IgD-negative memory B cell (primary cell): Measurements from ENCODE around the gene BLVRB. TPM values are rescaled to one million over a fixed set of nuclear protein-coding genes. Genes with fewer than 3 reads are reported as not detected.

Experiments
- H3K27ac Mint-ChIP-seq, 3 donors: one replicate each; pipeline ENCODE4 v1.8.0; 2020 to 2022; ENCODE audit warnings: mild to moderate bottlenecking in 3 of 3, mixed read lengths in 3 of 3, moderate library complexity in 1 of 3
- H3K27me3 Mint-ChIP-seq: one replicate; pipeline ENCODE4 v1.8.0; 2021; ENCODE audit warnings: mixed read lengths
- H3K36me3 Mint-ChIP-seq: one replicate; pipeline ENCODE4 v1.8.0; 2020; ENCODE audit warnings: mild to moderate bottlenecking, mixed read lengths
- H3K4me1 Mint-ChIP-seq, 3 donors: one replicate each; pipeline ENCODE4 v1.8.0; 2020 to 2022; ENCODE audit warnings: mixed read lengths in 3 of 3, mild to moderate bottlenecking in 1 of 3
- H3K4me3 Mint-ChIP-seq, 4 donors: one replicate each; pipeline ENCODE4 v1.8.0; 2020 to 2022; ENCODE audit warnings: mild to moderate bottlenecking in 4 of 4, mixed read lengths in 4 of 4, moderate library complexity in 3 of 4
- H3K9me3 Mint-ChIP-seq, 3 donors: one replicate each; pipeline ENCODE4 v1.8.0; 2020 to 2021; ENCODE audit warnings: mixed read lengths in 3 of 3, mild to moderate bottlenecking in 1 of 3
- polyA plus RNA-seq: library from polyadenylated mRNA; unstranded; fragments of 300-500 nt; fragmentation: Illumina TruSeq; gene quantifications from one replicate; pipeline ENCODE4 v1.2.3, GENCODE V29; 2021

Gene BLVRB
- 35.9 TPM for polyA plus RNA-seq

DNA sequence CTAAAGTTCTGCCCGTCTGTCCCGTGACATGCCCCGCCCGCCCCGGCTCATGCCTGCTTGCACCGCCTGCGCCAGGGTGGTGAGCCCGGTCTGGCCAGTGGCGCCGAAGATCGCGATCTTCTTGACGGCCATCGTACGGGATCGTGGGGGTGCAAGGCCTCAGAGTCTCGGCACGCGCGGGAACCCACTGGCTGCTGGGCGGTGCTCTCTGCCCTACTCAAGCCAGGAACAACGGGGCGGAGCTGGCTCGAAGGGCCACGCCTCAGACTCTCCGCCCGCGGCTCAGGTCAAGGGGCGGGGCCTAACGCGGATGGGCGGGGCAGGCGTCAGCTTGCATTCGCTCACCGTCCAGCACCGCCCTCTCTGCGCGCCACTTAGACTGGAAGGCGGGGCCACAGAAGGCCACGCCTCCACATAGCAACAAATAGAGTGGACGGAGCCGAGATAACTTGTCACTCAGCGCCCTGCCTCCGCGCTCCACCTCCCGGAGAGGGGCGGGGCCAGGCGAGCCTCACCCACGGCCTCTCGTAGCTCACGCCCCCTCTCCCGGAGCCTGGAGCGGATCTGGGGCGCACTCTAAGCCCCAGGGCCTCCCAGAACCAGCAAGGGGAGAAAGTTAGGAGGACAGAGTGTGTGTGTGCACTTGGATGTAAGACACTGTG lies at the start of gene BLVRB:
TSS of gene BLVRB (minus strand) at position 189 of the 662 bp plus-strand sequence. CDS start at position 132, 57 bp downstream.
- peak within 1 kb of the TSS; percentile 54 to 91 (median 84) for H3K4me3 Mint-ChIP-seq
- H3K27me3 Mint-ChIP-seq = peaks cover 5% of the 10 kb centered on the region
- H3K27ac Mint-ChIP-seq = peak within 1 kb of the TSS; percentile 53 to 88 (median 73)
- H3K36me3 Mint-ChIP-seq = no peaks in the 10 kb centered on the region
- no peaks in the 10 kb centered on the region for H3K9me3 Mint-ChIP-seq
- peaks cover 14 to 28% (median 24%) of the 10 kb centered on the region in 3 donors for H3K4me1 Mint-ChIP-seq

DNA sequence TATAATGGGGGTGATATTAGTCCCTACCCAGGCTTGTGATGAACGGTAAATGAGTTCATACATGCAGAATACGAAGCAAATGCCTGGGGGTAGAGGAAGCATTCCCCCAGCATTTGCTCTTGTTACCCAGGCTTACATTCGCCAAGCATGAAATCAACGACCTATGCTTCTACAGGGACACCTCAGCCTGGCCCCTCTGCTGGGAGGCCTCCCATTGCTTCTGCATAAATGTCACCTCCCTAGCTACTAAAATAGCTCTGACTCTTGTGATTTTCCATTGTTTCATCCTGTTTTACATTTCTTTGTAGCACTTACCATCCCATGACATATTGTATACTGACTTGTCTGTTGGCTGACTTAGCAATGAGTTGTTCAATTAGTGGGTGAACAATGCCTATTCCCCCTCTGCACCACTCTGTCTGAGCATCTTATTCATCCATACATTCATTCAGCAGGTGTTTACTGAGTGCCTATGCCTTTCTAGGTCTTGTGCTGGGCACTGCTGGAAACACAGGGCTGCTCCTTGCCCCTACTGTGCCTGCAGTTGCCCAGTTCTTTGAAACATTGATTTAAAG lies 48.3 kb upstream of the BLVRB start:
- H3K27ac Mint-ChIP-seq = no peak overlapping the region
- H3K4me3 Mint-ChIP-seq = peak overlapping the region in 1 of 4 donors; percentile 37
- H3K36me3 Mint-ChIP-seq = no peaks in the 10 kb centered on the region
- H3K4me1 Mint-ChIP-seq = peaks cover 4 to 5% (median 4%) of the 10 kb centered on the region in 3 donors
- H3K27me3 Mint-ChIP-seq = peaks cover 46% of the 10 kb centered on the region
- H3K9me3 Mint-ChIP-seq = peaks cover 0 to 3% (median 0%) of the 10 kb centered on the region in 3 donors

DNA sequence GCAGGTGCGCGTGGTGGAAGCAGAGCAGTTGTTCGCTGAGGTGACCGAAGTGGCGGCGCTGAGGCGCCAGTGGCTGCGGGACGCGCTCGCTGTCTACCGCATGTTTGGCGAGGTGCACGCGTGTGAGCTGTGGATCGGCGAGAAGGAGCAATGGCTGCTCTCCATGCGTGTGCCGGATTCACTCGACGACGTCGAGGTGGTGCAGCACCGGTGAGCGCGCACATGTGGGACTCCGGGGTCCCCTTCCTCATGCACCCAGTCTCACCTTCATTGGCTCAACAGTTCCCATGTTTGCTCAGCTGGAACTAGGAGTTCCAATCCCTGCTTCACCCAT lies 47.8 kb upstream of the BLVRB start:
- peaks cover 0 to 3% (median 0%) of the 10 kb centered on the region in 3 donors for H3K9me3 Mint-ChIP-seq
- peaks cover 4 to 7% (median 4%) of the 10 kb centered on the region in 3 donors for H3K4me1 Mint-ChIP-seq
- H3K4me3 Mint-ChIP-seq = no peak overlapping the region
- H3K27me3 Mint-ChIP-seq = peaks cover 46% of the 10 kb centered on the region
- no peaks in the 10 kb centered on the region for H3K36me3 Mint-ChIP-seq
- H3K27ac Mint-ChIP-seq = no peak overlapping the region

DNA sequence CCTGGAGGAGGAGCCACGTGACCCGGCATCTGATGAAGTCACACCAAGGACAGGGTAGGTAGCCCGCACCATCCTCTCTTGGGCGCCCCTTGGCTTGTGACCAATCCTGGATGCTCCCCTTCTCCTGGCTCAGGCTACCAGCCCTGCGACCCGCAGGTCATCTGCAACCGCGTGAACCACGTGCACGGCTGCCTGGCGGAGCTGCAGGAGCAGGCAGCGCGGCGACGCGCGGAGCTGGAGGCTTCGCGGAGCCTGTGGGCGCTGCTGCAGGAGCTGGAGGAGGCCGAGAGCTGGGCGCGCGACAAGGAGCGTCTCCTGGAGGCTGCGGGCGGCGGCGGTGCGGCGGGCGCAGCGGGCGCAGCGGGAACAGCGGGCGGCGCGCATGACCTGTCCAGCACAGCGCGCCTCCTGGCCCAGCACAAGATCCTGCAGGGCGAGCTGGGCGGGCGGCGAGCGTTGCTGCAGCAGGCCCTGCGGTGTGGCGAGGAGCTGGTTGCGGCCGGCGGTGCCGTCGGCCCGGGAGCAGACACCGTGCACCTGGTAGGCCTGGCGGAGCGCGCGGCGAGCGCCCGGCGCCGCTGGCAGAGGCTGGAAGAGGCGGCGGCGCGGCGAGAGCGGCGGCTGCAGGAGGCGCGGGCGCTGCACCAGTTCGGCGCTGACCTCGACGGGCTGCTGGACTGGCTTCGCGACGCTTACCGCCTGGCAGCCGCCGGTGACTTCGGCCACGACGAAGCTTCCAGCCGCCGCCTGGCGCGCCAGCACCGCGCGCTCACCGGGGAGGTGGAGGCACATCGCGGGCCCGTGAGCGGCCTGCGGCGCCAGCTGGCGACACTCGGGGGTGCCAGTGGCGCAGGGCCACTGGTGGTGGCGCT lies 47.2 kb upstream of the BLVRB start:
- Mint-ChIP-seq H3K27me3 (peaks cover 46% of the 10 kb centered on the region), H3K27ac (no peak overlapping the region), H3K36me3 (no peaks in the 10 kb centered on the region), H3K4me3 (no peak overlapping the region), H3K4me1 (peaks cover 4 to 7% (median 4%) of the 10 kb centered on the region in 3 donors), H3K9me3 (peaks cover 0 to 3% (median 0%) of the 10 kb centered on the region in 3 donors)

DNA sequence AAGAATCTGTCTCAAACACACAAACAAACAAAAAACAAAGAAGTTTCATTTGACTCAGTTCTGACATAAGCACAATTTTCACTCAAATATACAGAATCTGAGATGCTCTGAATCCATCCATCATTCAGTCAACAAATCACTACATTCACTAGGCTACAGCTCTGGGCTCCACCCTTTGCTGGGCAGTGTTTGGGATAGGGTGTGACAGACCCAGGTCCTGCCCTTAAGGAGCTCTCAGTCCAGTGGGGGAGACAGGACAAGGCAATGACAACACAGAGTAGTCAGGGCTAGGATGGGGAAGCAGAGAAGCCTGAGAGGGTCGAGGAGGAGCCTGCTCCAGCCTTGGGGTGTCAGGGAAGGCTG lies 46.5 kb upstream of the BLVRB start:
- H3K27ac Mint-ChIP-seq = no peak overlapping the region
- H3K27me3 Mint-ChIP-seq = peaks cover 44% of the 10 kb centered on the region
- peaks cover 0 to 3% (median 0%) of the 10 kb centered on the region in 3 donors for H3K9me3 Mint-ChIP-seq
- no peaks in the 10 kb centered on the region for H3K36me3 Mint-ChIP-seq
- H3K4me1 Mint-ChIP-seq = peaks cover 4 to 7% (median 4%) of the 10 kb centered on the region in 3 donors
- H3K4me3 Mint-ChIP-seq = no peak overlapping the region

DNA sequence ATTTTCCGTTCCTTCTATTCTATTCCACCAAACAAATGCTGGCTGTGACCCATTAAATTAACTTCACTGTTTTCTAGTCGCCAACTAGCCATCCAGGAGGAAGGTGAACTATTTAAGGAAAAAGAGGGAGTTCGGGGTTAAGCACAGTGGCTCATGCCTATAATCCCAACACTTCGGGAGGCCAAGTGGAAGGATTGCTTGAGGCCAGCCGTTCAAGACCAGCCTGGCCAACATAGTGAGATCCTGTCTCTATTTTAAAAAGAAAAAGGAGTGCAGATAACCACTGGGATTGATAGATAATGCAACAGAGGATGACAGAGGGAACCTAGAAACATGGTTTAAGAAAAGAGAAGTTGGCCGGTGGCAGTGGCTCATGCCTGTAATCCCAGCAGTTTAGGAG lies 45.9 kb upstream of the BLVRB start:
- no peak overlapping the region for H3K27ac Mint-ChIP-seq
- peaks cover 44% of the 10 kb centered on the region for H3K27me3 Mint-ChIP-seq
- H3K4me1 Mint-ChIP-seq = peaks cover 4 to 7% (median 4%) of the 10 kb centered on the region in 3 donors
- H3K9me3 Mint-ChIP-seq = peaks cover 0 to 3% (median 0%) of the 10 kb centered on the region in 3 donors
- no peaks in the 10 kb centered on the region for H3K36me3 Mint-ChIP-seq
- no peak overlapping the region for H3K4me3 Mint-ChIP-seq

DNA sequence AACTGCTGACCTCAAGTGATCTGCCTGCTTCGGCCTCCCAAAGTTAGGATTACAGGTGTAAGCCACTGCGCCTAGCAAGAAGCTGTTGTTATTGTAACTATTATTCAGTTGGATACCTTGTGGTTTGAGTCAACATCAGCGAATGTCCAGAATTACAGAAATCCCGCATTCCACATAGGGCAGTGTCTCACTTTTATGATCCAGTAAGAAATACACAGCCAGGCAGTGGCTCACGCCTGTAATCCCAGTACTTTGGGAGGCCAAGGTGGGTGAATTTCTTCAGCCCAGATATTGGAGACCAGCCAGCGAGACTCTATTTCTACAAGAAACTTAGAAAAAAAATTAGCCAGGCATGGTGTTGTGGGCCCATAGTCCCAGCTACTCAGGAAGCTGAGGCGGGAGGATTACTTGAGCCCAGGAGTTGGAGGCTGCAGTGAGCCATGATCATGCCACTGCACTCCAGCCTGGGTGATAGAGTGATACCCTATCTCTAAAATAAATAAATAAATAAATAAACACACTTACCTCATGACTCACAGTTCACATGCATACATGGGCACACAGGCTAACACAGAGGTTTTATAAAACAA lies 45.1 kb upstream of the BLVRB start:
- H3K36me3 Mint-ChIP-seq = no peaks in the 10 kb centered on the region
- no peak overlapping the region for H3K4me3 Mint-ChIP-seq
- no peak overlapping the region for H3K27ac Mint-ChIP-seq
- H3K9me3 Mint-ChIP-seq = peaks cover 0 to 3% (median 0%) of the 10 kb centered on the region in 3 donors
- H3K4me1 Mint-ChIP-seq = peaks cover 4 to 7% (median 4%) of the 10 kb centered on the region in 3 donors
- H3K27me3 Mint-ChIP-seq = peaks cover 48% of the 10 kb centered on the region

DNA sequence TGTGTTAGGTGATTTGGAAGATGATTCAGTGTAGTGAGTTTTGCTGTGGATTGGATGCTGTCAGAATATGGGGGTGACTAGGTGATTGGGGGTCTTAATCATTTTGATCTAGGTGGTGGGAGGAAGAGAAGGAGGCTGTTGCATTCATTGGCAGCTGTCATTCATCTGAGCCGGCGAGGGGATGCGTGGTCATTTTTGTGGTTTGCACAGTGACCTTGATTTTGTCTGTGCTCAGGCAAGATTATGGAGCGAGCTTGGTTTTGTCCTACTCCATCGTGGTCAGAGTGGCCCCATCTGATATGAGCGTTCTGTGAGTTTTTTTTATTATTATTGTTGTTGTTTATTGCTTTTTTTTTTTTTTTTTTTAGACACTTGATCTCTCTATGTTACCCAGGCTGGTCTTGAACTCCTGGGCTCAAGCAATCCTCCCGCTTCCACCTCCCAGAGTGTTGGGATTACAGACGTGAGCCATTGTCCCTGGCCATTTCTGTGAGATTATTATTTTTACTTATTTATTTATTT lies 43.3 kb upstream of the BLVRB start:
- no peak overlapping the region for H3K27ac Mint-ChIP-seq
- peaks cover 3% of the 10 kb centered on the region for H3K36me3 Mint-ChIP-seq
- peaks cover 2 to 9% (median 2%) of the 10 kb centered on the region in 3 donors for H3K4me1 Mint-ChIP-seq
- H3K27me3 Mint-ChIP-seq = peaks cover 47% of the 10 kb centered on the region
- H3K9me3 Mint-ChIP-seq = peaks cover 0 to under 1% (median 0%) of the 10 kb centered on the region in 3 donors
- H3K4me3 Mint-ChIP-seq = no peak overlapping the region

DNA sequence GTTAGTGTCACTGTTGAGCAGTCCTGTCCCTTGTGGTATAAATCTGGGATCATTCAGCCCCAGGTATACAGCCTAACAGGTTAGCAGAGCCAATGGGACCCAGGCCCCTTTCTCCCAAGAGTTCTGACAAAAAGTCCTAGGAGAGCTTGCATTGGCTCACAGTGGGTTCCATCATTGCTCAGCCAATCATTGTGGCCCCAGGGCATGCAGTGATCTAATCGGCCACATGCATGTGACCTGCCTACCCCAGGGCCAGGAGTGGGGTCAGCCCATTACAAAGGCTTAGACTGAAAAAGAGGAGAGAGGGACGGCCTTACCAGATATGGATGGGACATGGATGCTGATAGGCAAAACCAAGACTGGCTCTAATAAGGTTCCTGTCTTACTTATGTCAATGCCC lies 42.3 kb upstream of the BLVRB start:
- no peak overlapping the region for H3K27ac Mint-ChIP-seq
- no peak overlapping the region for H3K4me3 Mint-ChIP-seq
- H3K36me3 Mint-ChIP-seq = peaks cover 3% of the 10 kb centered on the region
- H3K9me3 Mint-ChIP-seq = no peaks in the 10 kb centered on the region
- H3K27me3 Mint-ChIP-seq = peaks cover 42% of the 10 kb centered on the region
- H3K4me1 Mint-ChIP-seq = peaks cover 0 to 9% (median 2%) of the 10 kb centered on the region in 3 donors

DNA sequence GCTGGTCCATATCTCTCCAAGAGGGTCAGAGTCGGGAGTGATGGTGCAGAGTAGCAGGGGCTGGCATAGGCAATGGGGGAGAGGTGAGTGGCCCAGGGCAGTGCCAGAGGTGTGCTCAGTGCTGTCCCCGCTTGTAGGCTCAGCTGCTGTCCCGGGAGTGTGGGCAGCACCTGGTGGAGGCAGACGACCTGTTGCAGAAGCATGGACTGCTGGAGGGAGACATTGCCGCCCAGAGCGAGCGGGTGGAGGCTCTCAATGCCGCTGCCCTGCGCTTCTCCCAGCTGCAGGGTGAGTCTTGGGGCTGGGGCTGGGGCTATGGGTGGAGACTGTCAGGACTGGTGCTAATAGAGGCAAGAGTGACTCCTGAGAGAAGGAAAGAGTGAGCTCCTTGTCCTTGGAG lies 40.6 kb upstream of the BLVRB start:
- Mint-ChIP-seq H3K36me3 (peaks cover 4% of the 10 kb centered on the region), H3K27me3 (peaks cover 34% of the 10 kb centered on the region), H3K27ac (no peak overlapping the region), H3K4me3 (no peak overlapping the region), H3K9me3 (peaks cover 0 to 3% (median 0%) of the 10 kb centered on the region in 3 donors), H3K4me1 (peaks cover 0 to 4% (median 2%) of the 10 kb centered on the region in 3 donors)

DNA sequence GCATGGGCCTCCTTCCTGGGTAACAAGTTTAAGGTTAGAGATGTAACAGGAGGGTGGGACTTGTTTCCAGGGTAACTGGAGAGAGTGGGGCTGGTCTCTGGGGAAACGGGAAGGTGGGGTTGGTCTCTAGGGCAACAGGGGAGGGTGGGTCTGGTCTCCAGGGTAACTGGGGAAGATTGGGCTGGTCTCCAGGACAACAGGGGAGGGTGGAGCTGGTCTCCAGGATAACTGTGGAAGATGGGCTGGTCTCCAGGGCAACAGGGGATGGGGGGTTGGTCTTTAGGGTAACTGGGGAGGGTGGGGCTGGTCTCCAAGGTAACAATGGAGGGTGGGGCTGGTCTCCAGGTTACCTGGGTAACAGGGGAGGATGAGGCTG lies 37.8 kb upstream of the BLVRB start:
- Mint-ChIP-seq H3K27ac (no peak overlapping the region), H3K36me3 (peaks cover 4% of the 10 kb centered on the region), H3K27me3 (peaks cover 18% of the 10 kb centered on the region), H3K4me3 (no peak overlapping the region), H3K9me3 (peaks cover 0 to 3% (median 0%) of the 10 kb centered on the region in 3 donors), H3K4me1 (peaks cover 0 to 2% (median 2%) of the 10 kb centered on the region in 3 donors)

DNA sequence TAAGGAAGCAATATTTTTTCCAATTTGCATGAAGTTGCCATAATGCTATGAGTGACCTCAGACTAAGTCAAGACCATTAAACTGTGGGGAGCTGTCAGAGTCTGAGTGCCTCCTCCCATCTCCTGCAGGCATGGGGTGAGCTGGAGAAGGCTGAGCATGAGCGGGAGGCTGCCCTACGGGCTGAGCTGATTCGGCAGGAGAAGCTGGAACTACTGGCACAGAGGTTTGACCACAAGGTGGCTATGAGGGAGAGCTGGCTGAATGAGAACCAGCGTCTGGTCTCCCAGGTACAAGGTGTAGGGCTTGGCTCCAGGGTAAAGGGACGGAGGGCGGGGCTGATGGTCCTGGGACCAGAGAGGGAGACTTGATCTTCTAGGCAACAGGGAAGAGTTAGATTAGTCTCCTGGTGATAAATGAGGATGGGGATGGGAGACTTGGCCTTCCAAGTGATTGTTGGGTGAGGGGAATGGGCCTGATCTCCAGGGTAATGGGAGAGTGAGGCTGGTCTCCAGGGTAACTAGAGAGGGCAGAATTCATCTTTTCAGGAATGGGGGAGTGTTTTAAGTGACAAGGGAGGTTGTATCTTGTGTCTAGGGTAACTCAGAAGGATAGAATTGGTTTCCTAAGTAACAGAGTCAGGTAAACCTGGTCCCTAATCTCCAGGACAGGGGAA lies 37.2 kb upstream of the BLVRB start:
- H3K27me3 Mint-ChIP-seq = peaks cover 21% of the 10 kb centered on the region
- H3K4me1 Mint-ChIP-seq = peaks cover 0 to 4% (median 2%) of the 10 kb centered on the region in 3 donors

DNA sequence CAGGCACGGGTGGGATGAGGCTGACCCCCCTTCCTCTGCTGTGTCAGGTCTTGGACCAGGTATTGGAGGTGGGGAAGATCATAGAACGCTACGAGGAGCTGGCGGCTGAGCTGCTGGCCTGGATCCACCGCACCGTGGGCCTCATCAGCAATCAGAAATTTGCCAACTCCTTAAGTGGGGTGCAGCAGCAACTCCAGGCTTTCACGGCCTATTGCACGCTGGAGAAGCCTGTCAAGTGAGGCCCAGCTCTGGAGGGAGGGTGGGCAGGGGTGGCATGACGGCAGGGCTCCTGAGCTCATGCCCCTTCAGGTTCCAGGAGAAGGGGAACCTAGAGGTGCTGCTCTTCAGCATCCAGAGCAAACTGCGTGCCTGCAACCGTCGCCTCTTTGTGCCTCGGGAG lies 36.5 kb upstream of the BLVRB start:
- Mint-ChIP-seq H3K27ac (no peak overlapping the region), H3K4me3 (no peak overlapping the region), H3K27me3 (peaks cover 21% of the 10 kb centered on the region), H3K36me3 (peaks cover 4% of the 10 kb centered on the region), H3K9me3 (peaks cover 0 to 3% (median 0%) of the 10 kb centered on the region in 3 donors), H3K4me1 (peaks cover 0 to 4% (median 2%) of the 10 kb centered on the region in 3 donors)

More for the DNA sequence above, 37.2 kb upstream of the BLVRB start:
- Mint-ChIP-seq H3K4me3 (peak overlapping the region in 1 of 4 donors; percentile 4), H3K27ac (no peak overlapping the region), H3K36me3 (peaks cover 4% of the 10 kb centered on the region), H3K9me3 (peaks cover 0 to 3% (median 0%) of the 10 kb centered on the region in 3 donors)

DNA sequence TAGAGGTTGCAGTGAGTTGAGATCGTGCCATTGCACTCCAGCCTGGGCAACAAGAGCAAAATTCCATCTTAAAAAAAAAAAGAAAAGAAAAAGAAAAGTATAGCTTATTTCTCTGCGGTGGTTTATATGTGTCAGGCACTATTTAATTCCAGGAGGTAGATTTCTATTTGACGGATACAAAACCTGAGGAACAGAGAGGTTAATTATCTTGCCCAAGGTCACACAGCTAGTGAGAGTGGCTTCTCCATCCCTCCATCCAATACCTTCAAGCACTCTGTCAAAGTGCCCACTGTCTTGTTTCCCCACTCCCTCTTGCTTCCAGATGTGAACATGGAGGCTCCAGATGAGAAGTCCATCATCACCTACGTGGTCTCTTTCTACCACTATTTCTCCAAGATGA lies 36.1 kb upstream of the BLVRB start:
- H3K9me3 Mint-ChIP-seq = peaks cover 0 to 3% (median 0%) of the 10 kb centered on the region in 3 donors

More for the DNA sequence above, 36.1 kb upstream of the BLVRB start:
- peaks cover 21% of the 10 kb centered on the region for H3K27me3 Mint-ChIP-seq
- peaks cover 0 to 4% (median 2%) of the 10 kb centered on the region in 3 donors for H3K4me1 Mint-ChIP-seq
- H3K36me3 Mint-ChIP-seq = peaks cover 4% of the 10 kb centered on the region
- H3K27ac Mint-ChIP-seq = no peak overlapping the region
- H3K4me3 Mint-ChIP-seq = no peak overlapping the region
